ENCODE measurements around the gene GPR25.
A peak's percentile ranks its signal among the peaks of the same experiment; 100 is the strongest.

GPR25 gene, protein sequence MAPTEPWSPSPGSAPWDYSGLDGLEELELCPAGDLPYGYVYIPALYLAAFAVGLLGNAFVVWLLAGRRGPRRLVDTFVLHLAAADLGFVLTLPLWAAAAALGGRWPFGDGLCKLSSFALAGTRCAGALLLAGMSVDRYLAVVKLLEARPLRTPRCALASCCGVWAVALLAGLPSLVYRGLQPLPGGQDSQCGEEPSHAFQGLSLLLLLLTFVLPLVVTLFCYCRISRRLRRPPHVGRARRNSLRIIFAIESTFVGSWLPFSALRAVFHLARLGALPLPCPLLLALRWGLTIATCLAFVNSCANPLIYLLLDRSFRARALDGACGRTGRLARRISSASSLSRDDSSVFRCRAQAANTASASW

DNA sequence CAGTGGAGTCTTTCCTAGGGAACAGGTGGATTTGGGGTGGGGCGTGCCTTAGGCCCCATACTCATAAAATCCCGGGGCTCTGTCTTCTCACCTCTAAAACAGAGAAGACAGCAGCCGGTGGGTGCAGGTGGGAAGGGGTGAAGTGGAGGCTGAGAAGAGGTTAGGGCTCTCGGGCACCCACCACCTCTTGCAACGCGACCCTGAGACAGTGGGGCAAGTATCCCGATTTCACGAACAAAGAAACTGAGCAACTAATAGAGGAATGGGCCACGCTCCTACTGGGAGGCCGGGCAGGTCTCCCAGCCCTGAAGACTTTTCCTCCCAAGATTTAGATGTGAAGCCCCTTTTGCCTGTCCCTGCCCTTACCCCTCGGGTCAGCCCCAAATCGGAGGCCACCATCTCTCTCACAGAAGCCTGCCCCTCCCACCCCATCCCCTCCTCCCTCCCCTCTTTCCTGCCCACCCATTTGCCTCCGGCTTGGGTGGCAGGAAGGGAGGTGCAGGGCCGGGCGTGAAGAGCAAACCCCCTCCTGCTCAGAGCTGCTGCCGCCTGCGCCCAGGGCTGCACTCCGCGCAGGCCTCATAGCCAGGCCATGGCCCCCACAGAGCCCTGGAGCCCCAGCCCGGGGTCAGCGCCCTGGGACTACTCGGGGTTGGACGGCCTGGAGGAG, at the start of gene GPR25:
TSS of gene GPR25 (plus strand) at position 536 of the 670 bp plus-strand sequence. CDS start at position 593, 57 bp downstream.
- Histone ChIP-seq H3K9me3 (ENCODE audit: control insufficient read depth in 2 of 2, low read length in 2 of 2) (no peaks in the 10 kb centered on the region), H3K9ac (ENCODE audit: low read length in 2 of 2) (no peak within 1 kb of the TSS), H3K36me3 (ENCODE audit: control insufficient read depth in 2 of 2, insufficient read depth in 2 of 2, low read length in 2 of 2) (no peaks in the 10 kb centered on the region), H3K4me3 (ENCODE audit: low read length in 2 of 2) (peak within 1 kb of the TSS; percentile 5 to 66), H3K27me3 (ENCODE audit: control insufficient read depth in 1 of 2, insufficient read depth in 2 of 2, low read length in 2 of 2) (peaks cover 45 to 51% of the 10 kb centered on the region in 2 donors), H3K4me1 (ENCODE audit: control insufficient read depth, insufficient read depth, low read length) (peaks cover 14% of the 10 kb centered on the region), H3K27ac (ENCODE audit: low read length) (no peak within 1 kb of the TSS)

DNA sequence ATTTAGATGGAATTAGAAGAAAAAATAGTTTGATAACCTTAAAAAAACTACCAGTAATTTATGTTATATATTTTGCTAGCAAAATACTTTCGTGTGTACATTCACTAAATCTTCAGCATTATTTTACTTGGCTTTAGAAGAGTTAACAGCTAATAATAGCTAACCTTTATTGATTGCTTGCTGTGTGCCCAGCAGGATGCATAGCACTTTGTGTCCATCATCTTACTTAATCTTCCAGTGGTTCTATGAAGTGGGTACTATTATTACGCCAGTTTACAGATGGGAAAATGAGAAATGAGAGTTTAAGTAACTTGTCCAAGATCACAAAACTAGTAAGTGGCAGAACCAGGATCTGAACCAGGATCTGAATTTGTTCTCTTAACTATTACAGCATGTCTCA, 41.7 kb upstream of the GPR25 start:
- no peak overlapping the region for H3K27ac ChIP-seq (ENCODE audit: low read length)
- no peaks in the 10 kb centered on the region for H3K27me3 ChIP-seq (ENCODE audit: control insufficient read depth in 1 of 2, insufficient read depth in 2 of 2, low read length in 2 of 2)
- no peak overlapping the region for H3K9ac ChIP-seq (ENCODE audit: low read length in 2 of 2)
- H3K4me3 ChIP-seq (ENCODE audit: low read length in 2 of 2): no peak overlapping the region
- no peaks in the 10 kb centered on the region for H3K9me3 ChIP-seq (ENCODE audit: control insufficient read depth in 2 of 2, low read length in 2 of 2)
- H3K36me3 ChIP-seq (ENCODE audit: control insufficient read depth in 2 of 2, insufficient read depth in 2 of 2, low read length in 2 of 2): peaks cover 0 to 2% of the 10 kb centered on the region in 2 donors
- no peaks in the 10 kb centered on the region for H3K4me1 ChIP-seq (ENCODE audit: control insufficient read depth, insufficient read depth, low read length)

DNA sequence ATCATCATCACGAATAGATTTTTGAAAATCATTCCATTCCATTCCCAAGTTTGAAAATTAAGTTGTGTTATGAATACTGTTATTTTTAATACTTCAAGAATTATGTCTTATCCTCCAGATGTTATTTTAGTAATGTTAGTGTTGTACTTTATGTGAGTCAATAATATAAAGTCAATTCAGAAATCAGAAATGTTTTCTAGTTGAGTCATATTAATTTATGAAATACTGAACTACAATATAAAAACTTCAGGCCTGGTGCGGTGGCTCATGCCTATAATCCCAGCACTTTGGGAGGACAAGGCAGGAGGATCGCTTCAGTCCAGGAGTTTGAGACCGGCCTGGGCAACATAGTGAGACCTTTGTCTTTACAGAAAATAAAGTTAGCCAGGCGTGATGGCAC, 38.4 kb upstream of the GPR25 start:
- no peak overlapping the region for H3K27ac ChIP-seq (ENCODE audit: low read length)

DNA sequence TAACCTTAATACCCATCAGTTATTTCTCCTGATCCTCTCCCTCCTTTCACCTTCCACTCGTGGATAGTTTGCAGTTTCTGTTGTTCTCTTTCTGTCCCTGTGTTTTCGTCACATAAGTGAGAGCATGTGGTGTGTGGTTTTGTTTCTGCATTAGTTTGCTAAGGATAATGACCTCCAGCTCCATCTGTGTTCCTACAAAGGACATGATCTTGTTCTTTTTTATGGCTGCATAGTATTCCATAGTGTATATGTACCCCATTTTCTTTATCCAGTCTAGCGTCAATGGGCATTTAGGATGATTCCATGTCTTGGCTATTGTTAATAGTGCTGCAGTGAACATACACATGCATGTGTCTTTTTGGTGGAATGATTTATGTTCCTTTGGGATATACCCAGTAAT, 36.6 kb upstream of the GPR25 start:
- peaks cover 0 to 4% of the 10 kb centered on the region in 2 donors for H3K36me3 ChIP-seq (ENCODE audit: control insufficient read depth in 2 of 2, insufficient read depth in 2 of 2, low read length in 2 of 2)
- H3K9ac ChIP-seq (ENCODE audit: low read length in 2 of 2): no peak overlapping the region
- no peaks in the 10 kb centered on the region for H3K27me3 ChIP-seq (ENCODE audit: control insufficient read depth in 1 of 2, insufficient read depth in 2 of 2, low read length in 2 of 2)
- no peaks in the 10 kb centered on the region for H3K4me1 ChIP-seq (ENCODE audit: control insufficient read depth, insufficient read depth, low read length)
- no peak overlapping the region for H3K27ac ChIP-seq (ENCODE audit: low read length)
- no peaks in the 10 kb centered on the region for H3K9me3 ChIP-seq (ENCODE audit: control insufficient read depth in 2 of 2, low read length in 2 of 2)
- no peak overlapping the region for H3K4me3 ChIP-seq (ENCODE audit: low read length in 2 of 2)

More for the DNA sequence above, 38.4 kb upstream of the GPR25 start:
- Histone ChIP-seq H3K4me3 (ENCODE audit: low read length in 2 of 2) (no peak overlapping the region), H3K36me3 (ENCODE audit: control insufficient read depth in 2 of 2, insufficient read depth in 2 of 2, low read length in 2 of 2) (peaks cover 0 to 4% of the 10 kb centered on the region in 2 donors), H3K9me3 (ENCODE audit: control insufficient read depth in 2 of 2, low read length in 2 of 2) (no peaks in the 10 kb centered on the region), H3K9ac (ENCODE audit: low read length in 2 of 2) (no peak overlapping the region), H3K4me1 (ENCODE audit: control insufficient read depth, insufficient read depth, low read length) (no peaks in the 10 kb centered on the region), H3K27me3 (ENCODE audit: control insufficient read depth in 1 of 2, insufficient read depth in 2 of 2, low read length in 2 of 2) (no peaks in the 10 kb centered on the region)

DNA sequence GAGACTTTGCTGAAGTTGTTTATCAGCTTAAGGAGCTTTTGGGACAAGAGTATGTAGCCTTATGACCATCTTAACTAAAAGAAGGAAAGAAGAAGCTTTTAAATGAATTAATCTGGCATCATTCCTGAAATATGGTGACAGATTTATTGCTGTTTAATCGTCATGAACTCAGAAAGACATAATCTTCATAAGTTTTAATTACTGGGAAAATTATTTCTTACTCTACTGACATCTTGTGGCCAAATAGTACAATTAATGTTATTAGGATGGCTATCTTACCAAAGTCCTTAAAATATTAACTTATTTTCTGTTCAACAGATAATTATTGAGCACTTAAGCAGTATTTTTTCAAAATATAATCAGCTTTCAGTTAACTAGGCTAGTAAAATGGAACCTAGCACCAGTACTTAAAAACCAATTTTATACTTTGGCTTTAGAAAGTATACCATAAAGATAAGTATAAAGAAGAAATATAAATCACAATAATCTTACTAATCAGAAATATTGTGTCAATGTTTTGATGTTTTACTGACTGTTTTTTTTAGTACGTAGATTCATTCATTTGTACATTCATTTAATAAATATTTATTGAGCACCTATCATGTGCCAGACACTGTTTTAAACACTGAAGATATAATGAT, 34.7 kb upstream of the GPR25 start:
- Histone ChIP-seq H3K36me3 (ENCODE audit: control insufficient read depth in 2 of 2, insufficient read depth in 2 of 2, low read length in 2 of 2) (peaks cover 0 to 4% of the 10 kb centered on the region in 2 donors), H3K27me3 (ENCODE audit: control insufficient read depth in 1 of 2, insufficient read depth in 2 of 2, low read length in 2 of 2) (no peaks in the 10 kb centered on the region), H3K9me3 (ENCODE audit: control insufficient read depth in 2 of 2, low read length in 2 of 2) (no peaks in the 10 kb centered on the region), H3K4me1 (ENCODE audit: control insufficient read depth, insufficient read depth, low read length) (no peaks in the 10 kb centered on the region), H3K4me3 (ENCODE audit: low read length in 2 of 2) (no peak overlapping the region), H3K27ac (ENCODE audit: low read length) (no peak overlapping the region), H3K9ac (ENCODE audit: low read length in 2 of 2) (no peak overlapping the region)

DNA sequence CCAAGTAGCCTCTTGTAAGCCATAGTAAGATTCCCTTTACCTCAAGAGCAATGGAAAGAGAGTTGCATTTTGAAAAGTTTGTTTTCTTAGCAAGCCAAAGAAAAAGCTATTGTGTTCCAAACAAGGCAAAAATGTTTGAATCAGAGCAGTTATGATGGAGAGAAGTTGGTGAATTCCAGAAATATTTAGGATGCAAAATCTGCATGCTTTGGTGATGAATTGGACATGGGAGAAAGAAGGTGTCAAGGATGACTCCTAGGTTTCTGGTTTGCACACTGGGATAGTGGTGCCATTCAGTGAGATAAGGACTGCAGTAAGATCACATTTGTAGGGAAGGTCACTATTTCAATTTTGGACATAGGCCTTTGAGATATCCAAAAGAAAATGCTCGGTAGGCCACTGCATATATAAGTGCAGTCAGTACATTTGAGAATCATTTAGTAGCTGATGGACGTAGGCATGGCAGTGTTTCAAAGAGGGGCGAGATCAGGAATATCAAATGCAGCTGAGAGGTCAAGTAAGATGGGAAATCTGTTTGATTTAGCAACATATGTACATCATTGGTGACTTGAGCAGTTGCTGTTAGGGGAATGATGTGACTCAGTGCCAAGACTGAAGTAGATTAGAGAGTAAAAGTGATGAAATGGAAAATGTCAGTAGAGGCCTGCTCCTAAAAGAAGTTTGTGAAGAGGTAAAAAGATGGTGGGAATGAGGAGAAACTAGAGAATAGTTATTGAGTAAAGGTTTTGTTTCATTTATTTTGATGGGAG, 33.9 kb upstream of the GPR25 start:
- Histone ChIP-seq H3K27me3 (ENCODE audit: control insufficient read depth in 1 of 2, insufficient read depth in 2 of 2, low read length in 2 of 2) (no peaks in the 10 kb centered on the region), H3K36me3 (ENCODE audit: control insufficient read depth in 2 of 2, insufficient read depth in 2 of 2, low read length in 2 of 2) (peaks cover 0 to 4% of the 10 kb centered on the region in 2 donors), H3K9ac (ENCODE audit: low read length in 2 of 2) (no peak overlapping the region), H3K27ac (ENCODE audit: low read length) (no peak overlapping the region), H3K4me3 (ENCODE audit: low read length in 2 of 2) (no peak overlapping the region), H3K9me3 (ENCODE audit: control insufficient read depth in 2 of 2, low read length in 2 of 2) (no peaks in the 10 kb centered on the region), H3K4me1 (ENCODE audit: control insufficient read depth, insufficient read depth, low read length) (no peaks in the 10 kb centered on the region)

DNA sequence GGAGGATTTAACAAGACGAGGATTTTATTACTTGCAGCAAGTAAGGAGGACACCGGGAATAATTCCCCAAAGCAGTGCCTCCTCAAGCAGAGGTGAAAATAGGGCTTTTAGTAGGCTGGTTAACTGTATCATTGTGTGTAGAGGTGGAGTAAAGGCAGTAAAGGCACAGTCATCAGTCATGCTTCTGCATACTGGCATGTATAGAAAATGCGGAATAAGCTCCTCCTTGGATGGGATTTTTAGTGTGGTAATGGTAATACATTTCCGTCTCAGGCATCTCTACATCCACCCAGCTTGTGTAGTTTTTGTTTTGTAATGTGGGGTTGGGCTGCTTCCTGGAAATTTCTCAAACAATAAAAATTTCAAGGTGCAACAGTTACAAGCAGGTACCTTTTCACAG, 27.4 kb upstream of the GPR25 start:
- H3K27me3 ChIP-seq (ENCODE audit: control insufficient read depth in 1 of 2, insufficient read depth in 2 of 2, low read length in 2 of 2): no peaks in the 10 kb centered on the region
- peaks cover 15 to 24% of the 10 kb centered on the region in 2 donors for H3K36me3 ChIP-seq (ENCODE audit: control insufficient read depth in 2 of 2, insufficient read depth in 2 of 2, low read length in 2 of 2)
- no peak overlapping the region for H3K4me3 ChIP-seq (ENCODE audit: low read length in 2 of 2)

DNA sequence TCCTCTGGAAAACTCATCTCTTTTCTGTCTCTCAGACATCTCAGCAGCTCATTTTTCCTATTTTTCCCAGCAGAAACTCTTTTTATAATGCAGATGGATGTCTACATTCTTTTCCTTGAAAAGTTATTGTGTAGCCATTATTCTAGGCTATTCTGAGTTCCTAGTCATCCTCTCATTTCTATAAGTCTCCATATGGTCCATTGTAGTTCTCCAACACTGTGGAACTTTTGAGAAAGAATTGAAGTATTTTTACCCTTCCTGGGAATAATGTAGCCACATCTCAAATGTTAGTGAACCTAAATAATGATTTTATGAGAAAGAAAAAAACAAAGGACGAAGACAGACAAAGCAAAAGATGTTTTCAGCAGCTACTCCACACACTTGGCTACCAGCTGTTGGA, 26.4 kb upstream of the GPR25 start:
- Histone ChIP-seq H3K4me1 (ENCODE audit: control insufficient read depth, insufficient read depth, low read length) (no peaks in the 10 kb centered on the region), H3K9ac (ENCODE audit: low read length in 2 of 2) (no peak overlapping the region), H3K36me3 (ENCODE audit: control insufficient read depth in 2 of 2, insufficient read depth in 2 of 2, low read length in 2 of 2) (peaks cover 15 to 26% of the 10 kb centered on the region in 2 donors), H3K4me3 (ENCODE audit: low read length in 2 of 2) (no peak overlapping the region), H3K27ac (ENCODE audit: low read length) (no peak overlapping the region), H3K27me3 (ENCODE audit: control insufficient read depth in 1 of 2, insufficient read depth in 2 of 2, low read length in 2 of 2) (no peaks in the 10 kb centered on the region), H3K9me3 (ENCODE audit: control insufficient read depth in 2 of 2, low read length in 2 of 2) (no peaks in the 10 kb centered on the region)

More for the DNA sequence above, 27.4 kb upstream of the GPR25 start:
- Histone ChIP-seq H3K9me3 (ENCODE audit: control insufficient read depth in 2 of 2, low read length in 2 of 2) (no peaks in the 10 kb centered on the region), H3K4me1 (ENCODE audit: control insufficient read depth, insufficient read depth, low read length) (no peaks in the 10 kb centered on the region), H3K27ac (ENCODE audit: low read length) (no peak overlapping the region), H3K9ac (ENCODE audit: low read length in 2 of 2) (no peak overlapping the region)

DNA sequence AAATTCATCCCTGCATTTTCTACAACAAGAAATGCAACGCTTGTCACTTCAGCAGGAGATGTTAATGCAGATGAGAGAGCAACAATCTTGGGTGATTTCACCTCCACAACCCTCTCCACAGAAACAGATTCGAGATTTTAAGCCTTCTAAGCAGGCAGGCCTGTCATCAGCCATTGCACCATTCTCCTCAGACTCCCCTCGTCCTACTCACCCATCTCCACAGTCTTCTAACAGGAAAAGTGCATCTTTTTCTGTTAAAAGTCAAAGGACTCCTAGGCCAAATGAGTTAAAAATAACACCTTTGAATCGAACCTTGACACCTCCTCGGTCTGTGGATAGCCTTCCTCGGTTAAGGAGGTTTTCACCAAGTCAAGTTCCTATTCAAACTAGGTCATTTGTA, 23.4 kb upstream of the GPR25 start:
- H3K27ac ChIP-seq (ENCODE audit: low read length): no peak overlapping the region
- H3K9me3 ChIP-seq (ENCODE audit: control insufficient read depth in 2 of 2, low read length in 2 of 2): no peaks in the 10 kb centered on the region
- H3K9ac ChIP-seq (ENCODE audit: low read length in 2 of 2): no peak overlapping the region
- no peak overlapping the region for H3K4me3 ChIP-seq (ENCODE audit: low read length in 2 of 2)
- H3K4me1 ChIP-seq (ENCODE audit: control insufficient read depth, insufficient read depth, low read length): no peaks in the 10 kb centered on the region
- H3K27me3 ChIP-seq (ENCODE audit: control insufficient read depth in 1 of 2, insufficient read depth in 2 of 2, low read length in 2 of 2): no peaks in the 10 kb centered on the region
- peaks cover 15 to 35% of the 10 kb centered on the region in 2 donors for H3K36me3 ChIP-seq (ENCODE audit: control insufficient read depth in 2 of 2, insufficient read depth in 2 of 2, low read length in 2 of 2)

DNA sequence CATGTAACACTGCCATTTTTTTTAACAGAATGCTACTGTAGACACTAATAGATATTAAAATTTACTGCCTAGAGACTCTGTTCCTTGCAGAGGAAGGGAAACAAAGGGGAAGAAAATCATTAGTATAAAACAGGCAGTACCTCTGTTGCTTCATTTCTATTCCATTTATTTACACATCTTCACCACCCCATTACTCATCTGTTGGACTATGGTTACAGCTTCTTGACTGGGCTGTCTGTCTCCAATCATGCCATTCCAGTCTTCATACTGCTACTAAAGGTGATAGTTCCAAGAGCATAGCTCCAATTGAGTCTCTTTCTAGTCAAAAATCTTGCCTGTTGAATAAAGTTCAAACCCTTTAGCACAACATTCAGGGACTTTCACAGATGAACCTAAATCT, 22.2 kb upstream of the GPR25 start:
- peaks cover 12 to 35% of the 10 kb centered on the region in 2 donors for H3K36me3 ChIP-seq (ENCODE audit: control insufficient read depth in 2 of 2, insufficient read depth in 2 of 2, low read length in 2 of 2)
- H3K9ac ChIP-seq (ENCODE audit: low read length in 2 of 2): no peak overlapping the region
- no peak overlapping the region for H3K27ac ChIP-seq (ENCODE audit: low read length)
- H3K27me3 ChIP-seq (ENCODE audit: control insufficient read depth in 1 of 2, insufficient read depth in 2 of 2, low read length in 2 of 2): no peaks in the 10 kb centered on the region
- no peaks in the 10 kb centered on the region for H3K9me3 ChIP-seq (ENCODE audit: control insufficient read depth in 2 of 2, low read length in 2 of 2)
- H3K4me1 ChIP-seq (ENCODE audit: control insufficient read depth, insufficient read depth, low read length): no peaks in the 10 kb centered on the region
- no peak overlapping the region for H3K4me3 ChIP-seq (ENCODE audit: low read length in 2 of 2)
